Tibial artery (tissue), 4 donors: ENCODE results near the gene ERMARD.

ENCODE experiments used
- DNase-seq, 2 donors: peaks; one replicate each; pipeline ENCODE4 v3.0.0-alpha.2; 2019
- H3K27ac ChIP-seq, 2 donors: fragments of 200-600 bp; sonication (generic) in 1 of 2; 1 replicate in 1 of 2; 2 replicates in 1 of 2; pipeline ENCODE4 v1.5.1; 2018 to 2019; ENCODE audit warnings: mild to moderate bottlenecking in 1 of 2
- H3K27me3 ChIP-seq, 2 donors: fragments of 200-600 bp; sonication (generic) in 1 of 2; one replicate each; pipeline versions ENCODE4 v1.5.1 to v1.6.0; 2016 to 2019
- H3K36me3 ChIP-seq, 3 donors: fragments of 200-600 bp; sonication (generic) in 2 of 3; one replicate each; pipeline ENCODE4 v1.5.1; 2016 to 2019; ENCODE audit warnings: mild to moderate bottlenecking in 2 of 3
- H3K4me1 ChIP-seq, 4 donors: fragments of 200-600 bp; sonication (generic) in 2 of 4; 1 replicate in 3 of 4; 2 replicates in 1 of 4; pipeline ENCODE4 v1.5.1; 2016 to 2019
- H3K4me3 ChIP-seq, 2 donors: fragments of 200-600 bp; sonication (generic) in 1 of 2; 1 replicate in 1 of 2; 2 replicates in 1 of 2; pipeline ENCODE4 v1.5.1; 2018 to 2019; ENCODE audit warnings: mild to moderate bottlenecking in 2 of 2
- H3K9me3 ChIP-seq, 3 donors: fragments of 200-600 bp; sonication (generic) in 1 of 3; one replicate each; pipeline ENCODE4 v1.5.1; 2016 to 2019
- CTCF ChIP-seq, 2 experiments: fragments of 200-600 bp in 1 of 2; fragments of 450-650 bp in 1 of 2; IDR thresholded peaks; one replicate each; pipeline ENCODE4 v1.5.1; 2017 to 2019; ENCODE audit warnings: antibody characterized with exemption in 2 of 2, mild to moderate bottlenecking in 1 of 2, moderate library complexity in 1 of 2
- intact Hi-C: fragments of 100-400 bp; cut with DNase I; formaldehyde crosslinking; loops from one replicate; pipeline ENCODE4 v1.15.0; 2023; ENCODE audit warnings: low total_unique reads

ERMARD gene

DNA sequence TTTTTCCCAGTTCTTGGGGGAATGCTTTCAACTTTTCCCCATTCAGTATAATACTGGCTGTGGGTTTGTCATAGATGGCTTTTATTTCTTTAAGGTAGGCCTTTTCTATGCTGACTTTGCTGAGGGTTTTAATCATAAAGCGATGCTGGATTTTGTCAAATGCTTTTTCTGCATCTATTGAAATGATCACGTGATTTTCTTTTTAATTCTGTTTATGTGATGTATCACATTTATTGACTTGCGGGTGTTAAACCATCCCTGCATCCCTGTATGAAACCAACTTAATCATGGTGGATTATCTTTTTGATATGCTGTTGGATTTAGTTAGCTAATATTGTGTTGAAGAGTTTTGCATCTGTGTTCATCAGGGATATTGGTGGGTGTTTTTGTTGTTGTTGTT, 65.6 kb downstream of the ERMARD start:
- intact Hi-C loops, result no loop called here
- Histone ChIP-seq H3K27ac (no peak overlapping the region), H3K36me3 (no peaks in the 10 kb centered on the region), H3K27me3 (no peaks in the 10 kb centered on the region), H3K4me1 (no peaks in the 10 kb centered on the region), H3K4me3 (no peak overlapping the region), H3K9me3 (peaks cover 0 to 10% (median 8%) of the 10 kb centered on the region in 3 donors)
- DNase-seq, result no peak
- TF ChIP-seq CTCF (IDR thresholded peaks at IDR 0.05), result no peak

GRCh38 chr6:169820358-169820757, 68.9 kb downstream of the ERMARD start:
- DNase-seq, result no peak
- H3K27ac ChIP-seq, result no peak overlapping the region
- H3K4me3 ChIP-seq, result no peak overlapping the region
- H3K4me1 ChIP-seq, result no peaks in the 10 kb centered on the region
- no peak for TF ChIP-seq CTCF (IDR thresholded peaks at IDR 0.05)
- H3K27me3 ChIP-seq, result peaks cover 0 to 14% of the 10 kb centered on the region in 2 donors
- peaks cover 0 to 10% (median 8%) of the 10 kb centered on the region in 3 donors for H3K9me3 ChIP-seq
- H3K36me3 ChIP-seq, result no peaks in the 10 kb centered on the region
- intact Hi-C loops, result no loop called here

GRCh38 chr6:169824021-169824420, 72.6 kb downstream of the ERMARD start:
- DNase-seq, result no peak
- TF ChIP-seq CTCF (IDR thresholded peaks at IDR 0.05), result no peak
- Histone ChIP-seq H3K9me3 (peaks cover 0 to 9% (median 0%) of the 10 kb centered on the region in 3 donors), H3K27me3 (peaks cover 0 to 20% of the 10 kb centered on the region in 2 donors), H3K4me3 (no peak overlapping the region), H3K27ac (no peak overlapping the region), H3K36me3 (no peaks in the 10 kb centered on the region), H3K4me1 (no peaks in the 10 kb centered on the region)
- intact Hi-C loops, result no loop called here

DNA sequence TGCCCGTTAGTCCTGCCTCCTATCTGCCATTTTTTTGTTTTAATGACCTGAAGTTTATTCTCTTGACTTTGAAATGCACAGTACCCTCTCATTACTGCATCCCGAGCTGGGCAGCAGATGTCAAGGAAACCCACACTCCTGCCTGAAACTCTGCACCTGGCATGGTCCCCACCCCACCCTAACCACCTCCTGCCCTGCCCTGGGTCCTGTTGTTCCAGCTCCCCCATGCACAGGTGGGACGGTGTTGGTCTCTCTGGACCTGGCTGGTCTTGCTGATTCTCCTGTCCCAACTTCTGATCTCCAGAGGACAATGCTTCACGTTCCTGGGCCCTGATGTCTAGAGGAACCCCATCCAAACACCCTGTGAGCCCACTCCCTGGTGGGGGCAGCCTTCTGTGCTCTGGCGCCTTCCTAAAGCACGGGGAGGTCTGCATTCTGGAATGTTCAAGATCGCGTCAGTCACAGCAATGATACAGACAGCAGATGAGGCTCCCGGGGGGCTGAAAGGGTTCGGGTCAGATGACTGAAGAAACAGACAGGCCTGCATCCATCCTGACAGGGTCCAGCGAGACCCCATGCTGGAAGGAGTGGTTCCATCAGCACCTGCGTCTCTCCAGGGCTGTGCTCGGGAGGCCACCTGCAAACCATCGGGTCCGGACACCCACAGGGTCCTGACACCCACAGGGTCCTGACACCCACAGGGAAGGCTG, 73.6 kb downstream of the ERMARD start:
- TF ChIP-seq CTCF (IDR thresholded peaks at IDR 0.05), result no peak

DNA sequence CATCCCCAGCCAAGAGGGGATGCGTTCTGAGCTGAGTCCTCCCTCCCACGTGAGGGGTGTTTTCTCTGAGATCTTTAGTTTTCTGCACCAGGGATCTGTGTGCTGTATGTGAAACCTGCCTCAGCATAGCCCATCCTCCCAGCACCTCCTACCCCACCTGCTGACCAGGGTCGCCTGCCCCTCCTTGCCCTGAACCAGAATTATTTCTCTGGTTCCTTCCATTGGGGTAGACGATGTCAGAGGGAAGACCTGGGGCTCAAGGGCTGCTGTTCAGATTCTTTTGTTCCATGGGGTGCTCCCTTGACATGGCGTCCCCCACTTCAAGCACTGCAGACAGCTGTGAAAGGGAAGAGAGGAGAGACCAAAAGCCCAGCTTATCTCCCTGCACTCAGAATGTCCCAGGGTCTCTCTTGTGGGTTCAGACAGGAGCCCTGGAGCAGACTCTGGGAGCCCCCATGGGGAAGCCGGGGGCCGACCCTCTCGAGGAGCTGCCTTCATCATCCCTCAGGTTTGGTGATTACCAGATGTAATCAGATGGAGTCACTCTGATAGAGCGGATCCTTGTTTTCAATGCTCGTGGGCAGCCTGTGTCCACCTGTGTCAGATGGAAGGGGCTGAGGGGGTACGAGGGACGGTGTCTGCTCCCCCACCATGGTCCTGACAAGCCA, 74.3 kb downstream of the ERMARD start:
- Histone ChIP-seq H3K36me3 (no peaks in the 10 kb centered on the region), H3K9me3 (peaks cover 0 to 9% (median 0%) of the 10 kb centered on the region in 3 donors), H3K27me3 (peaks cover 0 to 24% of the 10 kb centered on the region in 2 donors), H3K4me1 (no peaks in the 10 kb centered on the region), H3K4me3 (no peak overlapping the region), H3K27ac (no peak overlapping the region)
- intact Hi-C loops, result no loop called here
- DNase-seq, result no peak
- TF ChIP-seq CTCF (IDR thresholded peaks at IDR 0.05), result no peak

More for the DNA sequence above, 73.6 kb downstream of the ERMARD start:
- H3K4me3 ChIP-seq, result no peak overlapping the region
- no peaks in the 10 kb centered on the region for H3K4me1 ChIP-seq
- H3K27ac ChIP-seq, result no peak overlapping the region
- no peak for DNase-seq
- H3K9me3 ChIP-seq, result peaks cover 0 to 9% (median 0%) of the 10 kb centered on the region in 3 donors
- H3K27me3 ChIP-seq, result peaks cover 0 to 24% of the 10 kb centered on the region in 2 donors
- H3K36me3 ChIP-seq, result no peaks in the 10 kb centered on the region
- intact Hi-C loops, result no loop called here
